Right lobe of liver (tissue), 4 donors: ENCODE data around the gene OTP.

ENCODE experiments used
- POLR2A ChIP-seq: fragments of 450-650 bp; IDR thresholded peaks from one replicate; pipeline ENCODE4 v1.6.1; 2017; ENCODE audit warnings: antibody characterized with exemption, mild to moderate bottlenecking
- TF ChIP-seq, protein P1 (sequence below), 4 donors: fragments of 200-600 bp in 3 of 4; fragments of 450-650 bp in 1 of 4; IDR thresholded peaks; one replicate each; pipeline versions ENCODE4 v1.5.1 to v1.8.0; 2016 to 2022; ENCODE audit warnings: antibody characterized with exemption in 4 of 4, mild to moderate bottlenecking in 2 of 4
- donor health status: DM: no; HTN: no; CAD: no.
- donor health status: DM: no; HTN: no; CAD: no.
- donor health status: DM: no; HTN: yes; CAD: no.

DNA sequence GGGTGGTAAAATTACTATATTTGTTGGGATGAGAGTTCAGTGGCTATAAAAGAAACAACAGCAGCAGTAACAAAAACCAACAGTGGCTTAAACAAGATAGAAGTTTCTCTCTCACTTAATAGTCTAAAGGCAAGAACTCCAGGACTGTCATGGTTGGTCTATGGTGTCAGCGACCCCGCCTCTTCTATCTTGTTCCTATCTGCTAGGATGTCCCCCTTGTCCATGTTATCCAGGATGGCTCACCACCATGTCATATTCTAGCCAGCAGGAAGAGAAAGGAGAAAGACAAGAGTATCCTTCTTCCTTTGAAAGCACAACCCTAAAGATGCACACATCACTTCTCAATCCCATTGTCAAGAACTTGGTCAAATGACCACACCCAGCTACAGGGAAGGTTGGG, 11.3 kb upstream of the OTP start:
- TF ChIP-seq, protein P1, sequence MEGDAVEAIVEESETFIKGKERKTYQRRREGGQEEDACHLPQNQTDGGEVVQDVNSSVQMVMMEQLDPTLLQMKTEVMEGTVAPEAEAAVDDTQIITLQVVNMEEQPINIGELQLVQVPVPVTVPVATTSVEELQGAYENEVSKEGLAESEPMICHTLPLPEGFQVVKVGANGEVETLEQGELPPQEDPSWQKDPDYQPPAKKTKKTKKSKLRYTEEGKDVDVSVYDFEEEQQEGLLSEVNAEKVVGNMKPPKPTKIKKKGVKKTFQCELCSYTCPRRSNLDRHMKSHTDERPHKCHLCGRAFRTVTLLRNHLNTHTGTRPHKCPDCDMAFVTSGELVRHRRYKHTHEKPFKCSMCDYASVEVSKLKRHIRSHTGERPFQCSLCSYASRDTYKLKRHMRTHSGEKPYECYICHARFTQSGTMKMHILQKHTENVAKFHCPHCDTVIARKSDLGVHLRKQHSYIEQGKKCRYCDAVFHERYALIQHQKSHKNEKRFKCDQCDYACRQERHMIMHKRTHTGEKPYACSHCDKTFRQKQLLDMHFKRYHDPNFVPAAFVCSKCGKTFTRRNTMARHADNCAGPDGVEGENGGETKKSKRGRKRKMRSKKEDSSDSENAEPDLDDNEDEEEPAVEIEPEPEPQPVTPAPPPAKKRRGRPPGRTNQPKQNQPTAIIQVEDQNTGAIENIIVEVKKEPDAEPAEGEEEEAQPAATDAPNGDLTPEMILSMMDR (IDR thresholded peaks at IDR 0.05), result no peak
- TF ChIP-seq POLR2A, result no peak
